ENCODE measurements around the gene LZTS3.

GRCh38 chr20:3135507-3136070 is 37.8 kb downstream of the LZTS3 start:
- TF ChIP-seq CTCF (optimal IDR thresholded peaks at IDR 0.05 in 1 of 3, IDR thresholded peaks at IDR 0.05 in 1 of 3, conservative IDR thresholded peaks at IDR 0.05 in 1 of 3; ENCODE audit: extremely low read depth in 1 of 3, insufficient read depth in 2 of 3, low read length in 3 of 3), result no peak
- no peak for TF ChIP-seq EZH2 (IDR thresholded peaks at IDR 0.05; ENCODE audit: low read length)

Measured in keratinocyte (primary cell).